Hematopoietic multipotent progenitor cell treated with erythropoietin and hydrocortisone succinate and interleukin-3 and kit ligand, for 8 days (in vitro differentiated cells): ENCODE data around the gene CFAP20DC.
"Not testable (repeated sequence)": the region's sequence is repeated elsewhere in the genome, so short reads cannot be mapped to it uniquely, and the experiment has no call there.

ENCODE experiments used
- DNase-seq: peaks from one replicate; pipeline ENCODE4 v3.0.0-alpha.2; 2015

CFAP20DC gene

GRCh38 chr3:59017617-59017984, 32.2 kb downstream of the CFAP20DC start:
- DNase-seq, result no peak

DNA sequence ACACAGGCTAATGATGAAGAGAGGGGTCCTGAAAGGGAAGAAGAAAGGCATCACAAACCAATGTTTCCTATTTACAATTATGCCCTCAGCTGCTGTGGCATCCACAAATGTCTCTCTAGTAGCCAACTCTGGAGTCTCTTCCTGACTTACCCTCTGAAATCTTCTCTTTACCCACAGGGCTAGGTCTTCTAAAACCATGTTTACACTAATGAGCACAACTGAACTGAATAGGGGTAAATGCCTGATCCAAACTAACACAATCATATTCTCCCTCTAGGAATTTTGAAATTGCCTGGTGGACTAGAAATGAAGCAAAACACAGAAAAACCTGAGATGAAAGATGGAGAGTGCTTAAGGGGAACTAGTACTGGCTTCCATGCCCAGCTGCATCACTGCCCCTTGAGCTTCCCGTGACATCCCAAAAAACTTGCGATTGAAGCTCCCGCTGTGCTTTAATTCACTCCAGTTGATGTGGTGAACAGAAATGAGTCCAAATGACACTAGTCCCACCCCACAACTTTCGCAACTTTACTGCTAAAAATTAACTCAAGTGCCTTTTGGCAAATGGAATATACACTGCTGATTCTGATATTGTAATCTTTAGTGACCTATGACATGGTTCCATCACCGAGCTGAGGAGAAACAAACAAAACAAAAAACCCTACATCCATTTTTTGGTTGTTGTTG, 32.8 kb downstream of the CFAP20DC start:
- no peak for DNase-seq

- DNase-seq, result no peak
Measured at GRCh38 chr3:59013611-59014010, 36.2 kb downstream of the CFAP20DC start.

DNA sequence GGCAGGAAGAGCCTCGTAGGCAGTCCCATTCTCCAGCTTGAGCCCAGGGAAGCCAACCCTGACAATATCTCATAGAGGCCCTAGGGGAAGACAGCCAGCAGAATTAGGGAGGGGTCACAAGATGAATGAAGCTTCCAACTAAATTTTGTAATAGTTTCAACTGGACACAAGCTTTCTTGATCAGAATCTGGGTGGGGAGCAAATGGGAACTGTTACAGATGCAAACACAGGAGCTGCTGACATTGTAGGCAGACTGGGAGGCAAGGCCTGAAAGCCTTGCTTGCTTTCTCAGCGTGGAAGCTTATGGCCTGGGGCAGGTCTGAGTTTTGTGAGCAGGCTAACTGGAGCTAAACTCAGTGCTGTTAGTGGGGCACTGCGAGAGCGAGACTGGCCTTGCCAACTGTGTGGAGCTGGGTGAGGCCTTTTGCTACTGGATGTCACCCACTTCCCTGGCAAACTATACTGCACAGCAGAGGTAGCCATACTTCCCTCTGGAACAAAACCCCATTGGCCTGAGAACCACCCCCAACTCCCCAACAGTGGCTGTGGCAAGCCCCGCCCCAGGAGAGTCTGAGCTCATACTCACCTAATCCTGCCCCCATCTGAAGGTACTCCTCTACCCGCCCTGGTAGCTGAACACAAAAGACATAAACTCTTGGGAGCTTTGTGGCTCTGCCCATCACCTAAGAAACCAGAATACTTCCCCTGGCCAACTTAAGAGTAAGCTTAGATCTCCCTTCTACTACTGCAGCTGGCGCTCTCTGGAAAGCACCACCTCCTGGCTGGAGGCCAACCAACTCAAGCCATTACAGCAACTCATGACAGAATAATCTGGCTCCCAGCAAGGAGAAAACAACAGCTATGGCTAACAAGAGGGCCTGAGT, 42.9 kb downstream of the CFAP20DC start:
- DNase-seq, result peak; percentile 30

- peak; percentile 79 for DNase-seq
Measured at GRCh38 chr3:59001675-59002074, 48.1 kb downstream of the CFAP20DC start.

GRCh38 chr3:58999774-59000160, 50.1 kb downstream of the CFAP20DC start:
- peak; percentile 63 for DNase-seq

DNA sequence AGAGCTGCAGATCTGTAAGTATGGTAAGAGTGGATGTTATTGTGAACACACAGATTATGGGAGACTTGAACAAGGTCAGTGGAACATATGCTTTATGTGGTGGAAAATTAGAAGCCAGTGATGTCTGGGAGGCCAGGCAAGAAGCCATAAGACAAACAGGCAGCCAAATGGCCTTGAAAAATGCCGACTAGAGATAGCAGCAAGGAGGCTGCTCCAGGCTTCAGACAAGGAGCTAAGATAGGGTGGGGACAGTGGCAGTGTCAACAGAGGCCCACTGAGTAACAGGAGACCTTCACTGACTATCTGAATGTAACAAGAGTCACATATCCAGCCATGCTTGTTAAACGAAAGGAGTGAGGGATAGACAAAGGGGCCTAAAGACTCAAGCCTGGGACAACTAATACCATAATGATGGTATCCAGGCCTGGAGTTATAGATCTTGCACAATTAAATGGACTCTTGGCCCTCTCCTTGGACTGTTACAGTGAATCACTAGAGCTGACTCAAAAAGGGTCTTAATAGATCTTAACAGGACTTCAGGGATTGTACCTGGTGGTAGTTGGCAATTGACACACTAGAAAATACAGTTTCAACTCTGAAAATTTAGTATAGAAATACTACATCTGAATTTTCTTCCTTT, 50.6 kb downstream of the CFAP20DC start:
- peak; percentile 43 for DNase-seq

GRCh38 chr3:58998476-58999117, 51.2 kb downstream of the CFAP20DC start:
- DNase-seq, result peak; percentile 95

DNA sequence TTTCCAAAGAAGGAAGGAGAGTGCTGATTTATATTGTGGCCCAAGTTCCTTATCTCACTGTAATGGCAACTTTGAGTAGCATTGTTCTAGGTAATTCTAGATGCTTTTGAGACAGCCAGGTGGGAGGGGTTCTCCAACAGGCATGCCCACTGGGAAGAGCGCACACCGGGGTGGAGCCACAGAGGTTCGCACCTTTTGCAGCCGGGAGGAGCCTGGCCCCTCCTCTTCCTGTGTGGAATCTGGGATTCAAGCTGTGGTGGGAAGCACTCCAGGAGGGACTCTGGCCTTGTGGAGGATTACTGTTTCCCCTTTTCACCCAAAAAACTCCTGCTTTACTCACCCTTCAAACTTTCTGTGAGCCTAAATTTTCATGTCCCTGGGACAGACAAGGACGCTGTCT, 53.1 kb downstream of the CFAP20DC start:
- no peak for DNase-seq

DNA sequence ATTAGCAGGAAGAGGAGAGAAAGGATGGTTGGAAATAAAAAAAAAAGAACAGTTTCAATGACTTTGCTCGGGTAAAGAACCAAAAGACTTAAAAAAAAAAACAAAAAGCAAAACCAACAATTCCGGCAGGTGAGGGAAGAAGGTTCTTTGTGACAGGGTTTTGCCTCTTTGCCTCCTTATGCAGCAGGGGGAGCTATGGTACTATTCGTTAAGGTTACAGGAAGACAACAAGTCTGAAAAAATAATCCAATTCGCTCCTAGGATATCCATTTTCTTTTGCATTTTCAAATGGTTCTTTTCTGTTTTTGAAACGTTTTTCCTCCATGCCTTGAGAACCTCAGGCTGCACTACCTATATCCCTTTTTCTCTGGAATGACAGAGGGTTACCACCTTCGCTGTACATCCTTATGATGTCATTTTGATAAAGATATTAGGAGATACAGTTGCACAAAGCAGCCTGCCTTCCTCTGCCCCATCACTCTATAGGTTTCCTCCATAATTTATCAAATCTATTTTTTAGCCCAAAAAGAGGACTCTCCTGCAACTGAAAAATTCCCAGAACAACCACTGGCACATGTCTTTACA, 55.0 kb downstream of the CFAP20DC start:
- peak; percentile 85 for DNase-seq

GRCh38 chr3:58993547-58993946, 56.3 kb downstream of the CFAP20DC start:
- DNase-seq, result no peak

- no peak for DNase-seq
Measured at GRCh38 chr3:58991623-58992022, 58.2 kb downstream of the CFAP20DC start.

- DNase-seq, result no peak
Measured at GRCh38 chr3:58991026-58991425, 58.8 kb downstream of the CFAP20DC start.

GRCh38 chr3:58989955-58990354, 59.9 kb downstream of the CFAP20DC start:
- no peak for DNase-seq

- DNase-seq, result no peak
Measured at GRCh38 chr3:58989163-58989562, 60.7 kb downstream of the CFAP20DC start.

- DNase-seq, result no peak
Measured at GRCh38 chr3:58988041-58988440, 61.8 kb downstream of the CFAP20DC start.

DNA sequence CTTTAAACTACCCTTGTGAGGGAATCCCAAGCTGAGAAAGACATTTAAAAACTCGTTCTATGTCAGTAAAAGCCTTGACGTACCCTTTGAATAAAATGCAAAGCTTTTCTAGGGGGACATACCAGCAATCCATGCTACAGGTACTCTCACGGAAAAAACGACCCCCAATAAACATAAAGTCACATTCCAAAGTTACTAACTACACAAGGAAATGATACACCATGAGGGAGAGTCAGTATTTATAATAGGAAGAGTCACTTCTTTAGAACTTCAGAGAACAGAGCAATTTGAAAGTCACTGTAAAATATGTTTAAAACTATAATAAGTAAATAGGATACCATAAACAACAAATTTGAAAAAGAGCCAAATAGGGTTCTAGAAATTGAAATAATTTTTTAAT, 63.2 kb downstream of the CFAP20DC start:
- no peak for DNase-seq

DNA sequence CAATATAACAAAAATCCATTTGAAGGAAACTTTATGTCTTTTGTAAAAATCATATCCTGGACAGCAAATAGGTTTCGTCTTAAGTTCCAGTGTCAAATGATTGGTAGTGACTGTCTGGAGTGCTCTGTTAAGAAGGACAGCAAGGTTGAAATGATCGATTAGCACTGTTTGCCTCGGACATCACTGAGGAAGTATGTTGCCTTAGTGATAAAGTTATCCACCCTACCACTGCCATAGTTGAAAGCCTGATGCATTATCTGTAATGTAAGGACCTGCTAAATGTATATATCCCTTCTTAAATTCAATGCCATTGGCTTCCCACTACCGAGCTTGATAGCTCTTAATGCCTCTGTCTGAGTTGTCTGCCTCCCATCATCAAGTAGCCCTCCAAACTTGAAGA, 70.0 kb downstream of the CFAP20DC start:
- no peak for DNase-seq

GRCh38 chr3:58973796-58974195, 76.0 kb downstream of the CFAP20DC start:
- no peak for DNase-seq

GRCh38 chr3:58967866-58968265, 82.0 kb downstream of the CFAP20DC start:
- not testable (repeated sequence) for DNase-seq

DNA sequence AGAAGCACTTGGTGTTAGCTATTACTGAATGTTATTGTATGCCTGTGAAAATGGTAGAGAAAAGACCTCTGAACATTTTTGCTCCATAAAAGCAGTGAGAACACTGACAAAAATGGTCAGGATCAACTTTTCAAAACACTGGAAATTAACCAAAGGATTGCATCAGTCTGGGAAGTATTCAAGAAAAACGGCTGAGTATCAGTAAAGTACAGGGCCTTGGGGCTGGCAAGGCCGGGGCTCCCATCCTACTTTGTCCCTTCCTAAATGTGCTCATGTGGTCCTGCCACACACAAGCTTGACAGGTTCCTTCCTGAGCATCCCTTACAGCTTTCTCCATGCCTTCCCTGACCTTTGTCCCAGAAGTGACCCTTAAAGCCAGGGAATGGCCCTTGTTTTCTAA, 84.0 kb downstream of the CFAP20DC start:
- DNase-seq, result no peak

- peak; percentile 43 for DNase-seq
Measured at GRCh38 chr3:58963928-58964503, 85.8 kb downstream of the CFAP20DC start.

GRCh38 chr3:58962816-58963215, 87.0 kb downstream of the CFAP20DC start:
- no peak for DNase-seq
